SK-N-SH treated with all-trans-retinoic acid at 6 μM for 48 hours (cell line): ENCODE measurements around the gene IGSF5.

Source experiments
- ATAC-seq: fragments of 200-7000 bp; cut with Tn5 transposase; 3 replicates; pipeline ENCODE4 v1.9.1; 2020; ENCODE audit warnings: mild to moderate bottlenecking, moderate library complexity
- ARNTL ChIP-seq: fragments of 450-650 bp; formaldehyde crosslinking; IDR thresholded peaks from 2 replicates; pipeline ENCODE4 v1.5.0; 2020; ENCODE audit warnings: low read depth, mild to moderate bottlenecking, moderate library complexity, borderline replicate concordance
- BACH2 ChIP-seq: fragments of 250-450 bp; sonication (Bioruptor Pico); IDR thresholded peaks from 2 replicates; pipeline ENCODE4 v1.9.0; 2021; ENCODE audit warnings: mild to moderate bottlenecking, borderline replicate concordance
- CREB5 ChIP-seq: fragments of 250-450 bp; sonication (Bioruptor Pico); IDR thresholded peaks from 2 replicates; pipeline ENCODE4 v1.5.1; 2020; ENCODE audit warnings: low read depth, mild to moderate bottlenecking, moderate library complexity
- CSDC2 ChIP-seq: fragments of 250-450 bp; sonication (Bioruptor Pico); IDR thresholded peaks from 2 replicates; pipeline ENCODE4 v1.5.0; 2020; ENCODE audit warnings: mild to moderate bottlenecking, moderate library complexity
- CSRNP3 ChIP-seq: fragments of 250-450 bp; sonication (Bioruptor Pico); IDR thresholded peaks from 2 replicates; pipeline ENCODE4 v1.5.1; 2021; ENCODE audit warnings: mild to moderate bottlenecking, moderate library complexity
- ESRRG ChIP-seq: fragments of 250-450 bp; sonication (Bioruptor Pico); IDR thresholded peaks from 2 replicates; pipeline ENCODE4 v1.6.1; 2021; ENCODE audit warnings: mild to moderate bottlenecking
- GLIS3 ChIP-seq: fragments of 250-450 bp; sonication (Bioruptor Pico); IDR thresholded peaks from 2 replicates; pipeline ENCODE4 v1.5.0; 2020; ENCODE audit warnings: mild to moderate bottlenecking, moderate library complexity
- OSR1 ChIP-seq: fragments of 250-450 bp; sonication (Bioruptor Pico); IDR thresholded peaks from 2 replicates; pipeline ENCODE4 v1.8.0; 2022; ENCODE audit warnings: moderate library complexity, mild to moderate bottlenecking, inconsistent platforms
- PATZ1 ChIP-seq: fragments of 250-450 bp; sonication (Bioruptor Pico); IDR thresholded peaks from 2 replicates; pipeline ENCODE4 v1.8.0; 2020; ENCODE audit warnings: mild to moderate bottlenecking, moderate library complexity, borderline replicate concordance
- POU6F1 ChIP-seq: fragments of 250-450 bp; sonication (Bioruptor Pico); IDR thresholded peaks from 2 replicates; pipeline ENCODE4 v1.8.0; 2021; ENCODE audit warnings: low read depth, mild to moderate bottlenecking, moderate library complexity, borderline replicate concordance
- PPARA ChIP-seq: fragments of 250-450 bp; sonication (Bioruptor Pico); IDR thresholded peaks from 2 replicates; pipeline ENCODE4 v1.5.0; 2020; ENCODE audit warnings: mild to moderate bottlenecking, borderline replicate concordance
- RARB ChIP-seq: fragments of 250-450 bp; sonication (Bioruptor Pico); IDR thresholded peaks from 2 replicates; pipeline ENCODE4 v1.8.0; 2021; ENCODE audit warnings: mild to moderate bottlenecking, moderate library complexity
- SNAI2 ChIP-seq: fragments of 250-450 bp; sonication (Bioruptor Pico); IDR thresholded peaks from 2 replicates; pipeline ENCODE4 v1.5.0; 2020; ENCODE audit warnings: mild to moderate bottlenecking, moderate library complexity
- TCF4 ChIP-seq: fragments of 250-450 bp; sonication (Bioruptor Pico); IDR thresholded peaks from 2 replicates; pipeline ENCODE4 v1.8.0; 2021; ENCODE audit warnings: mild to moderate bottlenecking, moderate library complexity, borderline replicate concordance
- ZC3H10 ChIP-seq: fragments of 250-450 bp; sonication (Bioruptor Pico); IDR thresholded peaks from 2 replicates; pipeline ENCODE4 v1.5.1; 2021; ENCODE audit warnings: mild to moderate bottlenecking, moderate library complexity
- ZFP3 ChIP-seq: fragments of 250-450 bp; sonication (Bioruptor Pico); IDR thresholded peaks from 2 replicates; pipeline ENCODE4 v1.5.0; 2020; ENCODE audit warnings: mild to moderate bottlenecking, moderate library complexity
- ZFP30 ChIP-seq: fragments of 450-650 bp; formaldehyde crosslinking; IDR thresholded peaks from 2 replicates; pipeline ENCODE4 v1.5.0; 2022; ENCODE audit warnings: mild to moderate bottlenecking, moderate library complexity
- ZNF565 ChIP-seq: fragments of 450-650 bp; formaldehyde crosslinking; conservative IDR thresholded peaks from 2 replicates; pipeline ENCODE4 v1.5.0; 2020; ENCODE audit warnings: low read depth, mild to moderate bottlenecking, moderate library complexity
- ZNF70 ChIP-seq: fragments of 450-650 bp; formaldehyde crosslinking; IDR thresholded peaks from 2 replicates; pipeline ENCODE4 v1.5.0; 2020; ENCODE audit warnings: mild to moderate bottlenecking, moderate library complexity
- ZNF8 ChIP-seq: fragments of 450-650 bp; formaldehyde crosslinking; IDR thresholded peaks from 2 replicates; pipeline ENCODE4 v1.5.0; 2020; ENCODE audit warnings: mild to moderate bottlenecking, moderate library complexity

The IGSF5 gene

GRCh38 chr21:39710866-39711265 lies 34.1 kb upstream of the IGSF5 start (continued):
- TF ChIP-seq PATZ1 (CRISPR knock-in tag): no peak
- no peak for TF ChIP-seq GLIS3 (CRISPR knock-in tag)
- no peak for TF ChIP-seq CSDC2
- TF ChIP-seq ZFP3 (CRISPR knock-in tag): no peak
- no peak for TF ChIP-seq PPARA (CRISPR knock-in tag)

GRCh38 chr21:39712273-39712672 lies 32.7 kb upstream of the IGSF5 start:
- TF ChIP-seq ZNF70 (CRISPR knock-in tag) (no peak), CREB5 (CRISPR knock-in tag) (no peak), ZFP30 (CRISPR knock-in tag) (no peak), TCF4 (CRISPR knock-in tag) (no peak), ESRRG (CRISPR knock-in tag) (no peak), GLIS3 (CRISPR knock-in tag) (no peak), ZNF565 (no peak), ZFP3 (CRISPR knock-in tag) (no peak), ARNTL (CRISPR knock-in tag) (no peak), CSDC2 (no peak)
- no peak for ATAC-seq

- no peak for ATAC-seq
Measured at GRCh38 chr21:39712976-39713375, 32.0 kb upstream of the IGSF5 start.

GRCh38 chr21:39713905-39714304 lies 31.1 kb upstream of the IGSF5 start:
- ATAC-seq: no peak
- TF ChIP-seq SNAI2 (CRISPR knock-in tag): no peak
- TF ChIP-seq CREB5 (CRISPR knock-in tag): no peak
- TF ChIP-seq ZNF70 (CRISPR knock-in tag): no peak
- TF ChIP-seq TCF4 (CRISPR knock-in tag): no peak
- TF ChIP-seq ZFP3 (CRISPR knock-in tag): no peak
- no peak for TF ChIP-seq ZC3H10
- no peak for TF ChIP-seq GLIS3 (CRISPR knock-in tag)
- TF ChIP-seq ZFP30 (CRISPR knock-in tag): no peak
- TF ChIP-seq BACH2 (CRISPR knock-in tag): no peak
- no peak for TF ChIP-seq ARNTL (CRISPR knock-in tag)
- no peak for TF ChIP-seq ZNF565
- no peak for TF ChIP-seq PPARA (CRISPR knock-in tag)
- no peak for TF ChIP-seq PATZ1 (CRISPR knock-in tag)
- TF ChIP-seq OSR1: no peak
- no peak for TF ChIP-seq POU6F1 (CRISPR knock-in tag)

More at GRCh38 chr21:39712976-39713375, 32.0 kb upstream of the IGSF5 start:
- TF ChIP-seq ZNF8 (CRISPR knock-in tag): no peak

GRCh38 chr21:39714331-39714730 lies 30.7 kb upstream of the IGSF5 start:
- TF ChIP-seq BACH2 (CRISPR knock-in tag) (no peak), POU6F1 (CRISPR knock-in tag) (no peak), PATZ1 (CRISPR knock-in tag) (no peak), ZFP30 (CRISPR knock-in tag) (no peak), SNAI2 (CRISPR knock-in tag) (no peak), ESRRG (CRISPR knock-in tag) (no peak), RARB (CRISPR knock-in tag) (no peak), ZNF565 (no peak), CSRNP3 (CRISPR knock-in tag) (no peak)
- no peak for ATAC-seq
